K562 (cell line): Measurements from ENCODE around the gene TEX52. TPM values are rescaled to one million over a fixed set of nuclear protein-coding genes. Genes with fewer than 3 reads are reported as not detected.

Experiments
- ATAC-seq: fragments of 200-7000 bp; cut with Tn5 transposase; 3 replicates; pipeline ENCODE4 v1.9.1; 2020; ENCODE audit warnings: moderate library complexity
- BruUV-seq: library from RNA; stranded (reverse); fragments of 400-500 nt; replicated peaks from 2 replicates; lab custom pipeline; 2021; lab: Mats Ljungman, UMichigan
- CTCF ChIA-PET: fragments of 300-600 bp; formaldehyde crosslinking; extraction: SDS; loops from one replicate; lab custom pipeline; 2021; ENCODE audit warnings: low intra/inter-chr PET ratio; lab: Yijun Ruan, JAX
- POLR2A ChIA-PET: fragments of 300-600, 350-650 bp; sonication (Branson Sonifier 250); formaldehyde crosslinking; extraction: SDS; loops from one replicate; lab custom pipeline; 2021; ENCODE audit warnings: antibody characterized with exemption, inconsistent platforms; lab: Yijun Ruan, JAX
- DNase-seq, 4 experiments: peaks; one replicate each; pipeline versions ENCODE4 v3.0.0 to v3.0.0-alpha.2; 2011 to 2018; ENCODE audit warnings: low spot score in 3 of 4, mixed read lengths in 3 of 4; ENCODE audit errors: extremely low read depth in 1 of 4
- FAIRE-seq: peaks from 2 replicates; lab custom pipeline; 2011; peaks lifted over from hg19 to GRCh38; lab: Jason Lieb, UNC
- H2AFZ ChIP-seq: 2 replicates; pipeline ENCODE4 v1.6.0; 2011; ENCODE audit warnings: low read depth, low read length, control low read depth, inconsistent platforms
- H3K27ac ChIP-seq: fragments of 200-600 bp; 3 replicates; pipeline ENCODE4 v1.8.0; 2011; ENCODE audit warnings: low read depth, mild to moderate bottlenecking, control low read depth, inconsistent platforms, low read length, moderate library complexity, mixed read lengths; ENCODE audit errors: extremely low read depth
- H3K27me3 ChIP-seq, 2 experiments: fragments of 300-600 bp in 1 of 2; 2 replicates in 1 of 2; 3 replicates in 1 of 2; pipeline versions ENCODE4 v1.6.0 to v1.8.0; 2011; ENCODE audit warnings: inconsistent platforms in 2 of 2, low read length in 2 of 2, mild to moderate bottlenecking in 1 of 2, mixed read lengths in 1 of 2, moderate library complexity in 1 of 2; ENCODE audit not compliant: control insufficient read depth in 2 of 2, insufficient read depth in 2 of 2
- H3K36me3 ChIP-seq: fragments of 300-600 bp; 3 replicates; pipeline ENCODE4 v1.8.0; 2011; ENCODE audit warnings: mild to moderate bottlenecking, low read length, inconsistent platforms; ENCODE audit not compliant: control insufficient read depth, insufficient read depth
- H3K4me1 ChIP-seq, 2 experiments: fragments of 200-600 bp in 1 of 2; replicated peaks in 1 of 2; 2 replicates in 1 of 2; 3 replicates in 1 of 2; pipeline versions ENCODE4 v1.5.1 to v1.8.0; 2011; ENCODE audit warnings: inconsistent platforms in 2 of 2, low read length in 2 of 2, mild to moderate bottlenecking in 1 of 2, mixed read lengths in 1 of 2, moderate library complexity in 1 of 2; ENCODE audit not compliant: control insufficient read depth in 2 of 2, insufficient read depth in 2 of 2
- H3K4me2 ChIP-seq: 2 replicates; pipeline ENCODE4 v1.6.1; 2011; ENCODE audit warnings: low read length, control low read depth, inconsistent platforms, mixed read lengths; ENCODE audit not compliant: insufficient read depth
- H3K4me3 ChIP-seq: fragments of 200-600 bp; sonication (generic), shearing (Covaris generic); 2 replicates; pipeline ENCODE4 v1.5.1; 2016; ENCODE audit warnings: control low read depth, inconsistent platforms
- H3K79me2 ChIP-seq: fragments of 200-600 bp; 3 replicates; pipeline ENCODE4 v1.8.0; 2011; ENCODE audit warnings: low read length, inconsistent platforms; ENCODE audit not compliant: control insufficient read depth, insufficient read depth
- H3K9ac ChIP-seq, 2 experiments: 2 replicates each; pipeline versions ENCODE4 v1.6.0 to v1.6.1; 2011; ENCODE audit warnings: low read depth in 2 of 2, low read length in 2 of 2, control low read depth in 1 of 2, inconsistent platforms in 1 of 2, mild to moderate bottlenecking in 1 of 2, mixed read lengths in 1 of 2; ENCODE audit not compliant: insufficient read depth in 1 of 2
- H3K9me1 ChIP-seq: one replicate; pipeline ENCODE4 v1.6.0; 2011; ENCODE audit warnings: inconsistent platforms, mild to moderate bottlenecking, low read length, moderate library complexity; ENCODE audit not compliant: control insufficient read depth, insufficient read depth
- H3K9me3 ChIP-seq: replicated peaks from 2 replicates; pipeline ENCODE4 v1.5.1; 2011; ENCODE audit warnings: low read depth, low read length, inconsistent platforms; ENCODE audit not compliant: control insufficient read depth, insufficient read depth
- H4K20me1 ChIP-seq: replicated peaks from 2 replicates; pipeline ENCODE4 v1.6.1; 2011; ENCODE audit warnings: low read length, inconsistent platforms, mixed read lengths; ENCODE audit not compliant: control insufficient read depth, insufficient read depth
- MIER1 ChIP-seq: fragments of 450-650 bp; IDR thresholded peaks from 2 replicates; pipeline ENCODE4 v1.6.1; 2016; ENCODE audit warnings: antibody characterized with exemption, mild to moderate bottlenecking, low read depth
- NUFIP1 ChIP-seq: fragments of 450-650 bp; IDR thresholded peaks from 2 replicates; pipeline ENCODE4 v1.6.1; 2018; ENCODE audit not compliant: partially characterized antibody
- PHB2 ChIP-seq: fragments of 450-650 bp; IDR thresholded peaks from 2 replicates; pipeline ENCODE4 v1.6.1; 2017; ENCODE audit warnings: low read depth
- ZNF121 ChIP-seq: sonication (generic); formaldehyde crosslinking; conservative IDR thresholded peaks from 2 replicates; pipeline ENCODE4 v1.8.0; 2022; ENCODE audit warnings: missing genetic modification reagents
- ZNF592 ChIP-seq: fragments of 450-650 bp; IDR thresholded peaks from 2 replicates; pipeline ENCODE4 v1.6.1; 2017; ENCODE audit warnings: antibody characterized with exemption, mild to moderate bottlenecking
- WGBS: fragments of 100-300 bp; shearing (Covaris generic); methylation state at CpG from one replicate; pipeline ENCODE4 v1.1.6; 2016; ENCODE audit warnings: low coverage, mixed read lengths; ENCODE audit not compliant: insufficient coverage; ENCODE audit errors: missing lambda C conversion rate; 5-methylcytosine and 5-hydroxymethylcytosine counted together
- in situ Hi-C: fragments of 300-500 bp; cut with MboI; formaldehyde crosslinking; loops from 4 replicates; pipeline ENCODE4 v1.15.0; 2018; ENCODE audit warnings: inconsistent platforms, mixed read lengths
- intact Hi-C: fragments of 100-400 bp; cut with micrococcal nuclease; formaldehyde crosslinking; loops from 2 replicates; pipeline ENCODE4 v1.14.2; 2022
- polyA plus RNA-seq, 8 experiments: library from polyadenylated mRNA; depleted of rRNA in 4 of 8; stranded (reverse) in 5 of 8; unstranded in 3 of 8; fragments of >200 nt; fragmentation: Nextera tagmentation in 2 of 8; fragmentation: Illumina TruSeq in 1 of 8; extraction: Ambion mirVana in 2 of 8; extraction: Trizol in 1 of 8; gene quantifications; 2 replicates each; pipeline versions ENCODE4 v1.2.1 to v1.2.3, GENCODE V29; 2011 to 2014; ENCODE audit warnings: inconsistent platforms in 1 of 8, missing spikeins in 1 of 8
- total RNA-seq, 7 experiments: library from RNA; depleted of rRNA in 6 of 7; stranded (reverse); fragments of >200 nt in 6 of 7; fragmentation: Illumina TruSeq in 2 of 7; extraction: Trizol in 2 of 7; gene quantifications; 2 replicates each; pipeline versions ENCODE4 v1.2.1 to v1.2.3, GENCODE V29; 2011 to 2021; ENCODE audit warnings: low replicate concordance in 1 of 7

TEX52 gene
- total and polyA plus RNA-seq, 9 of the 15 experiments (the other 6 are each of a cell fraction or from before 2014, with no cell fraction given), result not detected

GRCh38 chr12:2811801-2812200 lies 45.0 kb downstream of the TEX52 start (continued):
- 0 out of 2 replicates have a peak, but pooled peaks have one; percentile 36 for TF ChIP-seq ZNF592

- in situ Hi-C loops (no loop called here), intact Hi-C loops (no loop called here)
- DNase-seq (no peak), FAIRE-seq (no peak), ATAC-seq (no peak)
- peaks cover 47% of the 10 kb centered on the region; the same call in 2 of the 3 replicates for H3K36me3 ChIP-seq
- CTCF ChIA-PET, result no interaction called here
- H3K27ac ChIP-seq, result no peak overlapping the region
- H3K79me2 ChIP-seq, result no peaks in the 10 kb centered on the region
- no TSS peak for BruUV-seq
- H3K4me2 ChIP-seq, result no peak overlapping the region
- no peaks in the 10 kb centered on the region for H3K9me1 ChIP-seq
- no peak overlapping the region for H3K9ac ChIP-seq
- POLR2A ChIA-PET, result interaction anchor here (1.2 kb wide), 1 partner anchor 10 kb away, joined by 3 read pairs; no protein-coding TSS in a partner anchor
- H2AFZ ChIP-seq, result no peak overlapping the region
- no peaks in the 10 kb centered on the region for H4K20me1 ChIP-seq
- H3K27me3 ChIP-seq, result no peaks in the 10 kb centered on the region
- WGBS, result 74% methylated on average over 3 of the region's 6 CpGs
- H3K9me3 ChIP-seq, result no peaks in the 10 kb centered on the region
- H3K4me1 ChIP-seq, result peaks cover 0 to 2% of the 10 kb centered on the region in 2 experiments; a peak in 1 of 5 replicates
- no peak overlapping the region for H3K4me3 ChIP-seq
- TF ChIP-seq PHB2 (no peak), ZNF121 (peak; percentile 33; the same call in 1 of the 2 replicates), NUFIP1 (no peak), MIER1 (no peak)
Observed at GRCh38 chr12:2806700-2807099, 50.1 kb downstream of the TEX52 start.
